AML-193 (cell line): ENCODE measurements around the gene UBTD1.

Experiments used
- DNase-seq, 2 experiments: peaks; one replicate each; lab custom pipeline; 2025; lab: John Stamatoyannopoulos, UW

UBTD1 gene

DNA sequence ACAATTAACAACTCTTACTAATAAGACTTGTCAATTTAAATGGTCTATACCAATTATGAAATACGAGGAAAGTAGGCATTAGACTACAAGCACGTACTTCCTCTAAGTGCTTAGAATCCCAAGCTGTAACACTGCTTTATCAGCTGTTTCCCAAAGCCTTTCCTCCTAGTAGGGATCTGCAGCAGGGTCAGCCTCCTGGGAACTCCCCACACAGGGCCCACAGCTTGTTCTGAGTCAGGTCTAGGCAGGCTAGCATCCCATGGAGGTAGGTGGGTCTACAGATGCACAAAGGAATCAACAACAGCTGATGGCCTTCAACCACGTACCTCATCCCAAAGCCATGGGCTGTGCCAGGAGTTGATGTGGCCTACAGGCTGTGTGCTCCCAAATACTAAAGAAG is 15.2 kb upstream of the UBTD1 start:
- DNase-seq, result no peak

DNA sequence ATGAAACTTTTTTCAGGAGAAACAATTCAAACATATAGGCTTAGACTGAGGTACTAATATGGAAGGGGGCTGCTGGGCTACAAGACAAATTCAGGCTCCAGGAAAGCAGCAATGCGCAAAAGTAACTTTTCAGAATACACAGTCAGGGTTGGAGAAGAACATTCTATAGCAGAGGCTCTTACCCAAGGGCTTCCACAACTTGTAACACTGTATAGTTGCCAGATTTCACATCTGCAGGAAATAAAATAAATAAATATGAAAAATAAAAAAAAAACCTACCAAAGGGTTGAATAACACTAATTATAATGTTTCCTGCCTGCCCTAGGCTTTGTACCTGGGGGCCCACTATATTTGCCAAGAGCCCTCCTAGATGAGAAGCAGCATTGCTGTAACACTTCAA is 14.8 kb upstream of the UBTD1 start:
- DNase-seq, result no peak

DNA sequence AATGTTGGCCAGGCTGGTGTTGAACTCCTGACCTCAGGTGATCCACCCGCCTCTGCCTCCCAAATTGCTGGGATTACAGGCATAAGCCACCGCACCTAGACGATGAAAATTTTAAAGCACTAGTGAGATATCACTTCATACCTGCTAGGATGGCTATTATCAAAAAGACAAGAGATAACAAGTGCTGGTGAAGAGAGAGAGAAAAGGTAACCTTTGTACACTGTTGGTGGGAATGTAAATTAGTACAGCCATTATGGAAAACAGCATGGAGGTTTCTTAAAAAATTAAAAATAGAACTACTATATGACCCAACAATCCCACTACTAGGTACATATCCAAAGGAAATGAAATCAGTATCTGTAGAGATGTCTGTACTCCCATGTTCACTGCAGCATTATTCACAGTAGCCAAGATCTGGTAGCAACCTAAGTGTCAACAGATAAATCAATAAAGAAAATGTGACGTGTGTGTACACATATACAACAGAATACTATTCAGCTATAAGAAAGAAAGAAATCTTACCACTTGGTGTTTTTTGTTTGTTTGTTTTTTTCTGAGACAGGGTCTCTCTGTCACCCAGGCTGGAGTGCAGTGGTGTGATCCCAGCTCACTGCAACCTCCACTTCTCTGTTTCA is 13.0 kb upstream of the UBTD1 start:
- DNase-seq, result no peak

DNA sequence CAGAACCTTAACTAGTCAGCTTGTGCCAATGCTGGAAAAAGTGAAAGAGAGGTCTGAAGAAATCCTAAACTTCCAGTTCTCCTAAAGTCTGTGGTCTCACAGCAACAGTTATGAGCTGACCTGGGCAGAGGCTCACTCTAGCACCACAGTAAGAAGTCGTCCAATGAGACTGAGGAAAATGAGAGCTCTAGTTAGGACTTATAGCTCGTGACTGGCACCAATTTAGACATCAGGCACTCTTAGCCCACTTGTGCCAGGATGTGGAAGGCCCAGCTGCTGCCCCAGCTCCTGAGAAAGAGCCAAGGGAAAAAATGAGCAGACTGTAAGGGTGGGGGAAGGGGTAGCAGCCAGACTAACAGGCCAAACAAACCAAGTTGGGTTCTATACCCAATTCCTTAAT is 8.1 kb upstream of the UBTD1 start:
- no peak for DNase-seq

DNA sequence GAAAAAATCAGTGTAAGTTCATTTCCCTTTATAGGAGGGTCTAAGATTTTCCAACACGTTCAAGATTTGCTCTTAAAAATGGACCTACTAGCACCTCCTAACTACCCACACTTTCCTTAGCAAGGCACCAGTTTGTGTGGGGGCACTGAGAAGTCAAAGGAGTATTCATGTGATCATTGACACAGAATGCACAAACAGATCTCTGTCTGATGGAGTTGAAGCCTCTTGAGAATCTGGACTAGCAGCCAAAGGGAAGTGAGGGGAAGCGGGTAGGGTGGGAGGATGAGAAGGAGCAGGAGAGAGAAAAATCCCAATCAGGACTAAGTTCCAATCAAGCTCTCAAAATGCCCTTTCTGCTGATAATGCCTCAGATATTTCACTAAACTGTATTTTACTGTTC is 4.6 kb upstream of the UBTD1 start:
- DNase-seq, result no peak

DNA sequence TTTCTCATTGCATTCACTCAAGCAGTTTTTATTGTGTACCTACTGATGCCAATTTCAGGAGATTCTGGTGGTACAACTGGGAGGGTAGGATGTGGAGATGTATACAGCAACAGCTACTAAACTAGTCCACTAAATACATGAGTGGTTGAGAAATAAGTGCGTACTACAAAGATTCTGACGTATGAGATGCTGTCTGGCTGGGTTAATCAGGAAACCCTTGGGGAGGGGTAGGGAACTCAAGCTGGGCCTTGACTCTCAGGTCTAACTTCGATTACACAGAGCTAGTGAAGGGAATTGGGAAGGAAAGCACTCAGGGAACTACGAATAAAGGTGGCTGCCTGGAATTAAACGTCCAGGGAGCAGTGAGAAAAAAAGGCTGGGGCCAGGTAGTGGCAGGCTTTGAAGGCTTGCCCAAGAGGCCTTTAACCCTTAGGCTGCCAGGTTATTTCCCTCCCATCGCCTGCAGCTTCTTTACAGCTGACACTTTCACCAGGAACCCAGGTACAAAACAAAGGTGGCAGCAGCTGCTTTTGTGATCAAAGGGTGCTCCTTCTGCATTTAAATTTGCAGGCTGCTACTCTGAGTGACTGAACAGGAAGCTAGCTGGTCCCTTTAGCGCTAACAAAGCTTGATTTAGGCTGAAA is 3.7 kb upstream of the UBTD1 start:
- DNase-seq, result no peak

DNA sequence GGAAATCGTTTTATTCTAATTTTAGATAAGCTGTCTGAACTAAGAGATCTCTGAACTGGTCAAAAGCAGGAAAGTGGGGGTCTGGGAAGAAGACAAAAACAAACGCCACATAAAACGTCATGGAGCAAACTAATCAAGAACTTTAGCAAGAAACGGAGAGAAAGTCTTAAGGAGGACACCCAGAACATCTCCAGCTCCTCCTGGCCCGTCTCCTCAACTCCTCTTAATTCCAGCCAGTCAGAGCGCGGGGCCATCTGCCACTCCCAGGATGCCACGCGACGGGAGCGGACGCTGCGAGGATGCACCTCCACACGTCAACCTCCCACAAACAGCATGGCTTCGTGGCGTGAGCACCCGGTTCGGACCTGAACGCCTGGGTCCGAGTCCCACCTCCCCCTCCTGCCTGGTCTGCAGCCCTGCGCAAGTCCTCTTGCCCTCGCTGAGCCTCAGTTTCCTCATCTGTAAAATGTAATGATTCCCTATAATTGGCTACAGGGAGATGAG is 1.1 kb upstream of the UBTD1 start:
- peak; percentile 63 to 72 for DNase-seq

DNA sequence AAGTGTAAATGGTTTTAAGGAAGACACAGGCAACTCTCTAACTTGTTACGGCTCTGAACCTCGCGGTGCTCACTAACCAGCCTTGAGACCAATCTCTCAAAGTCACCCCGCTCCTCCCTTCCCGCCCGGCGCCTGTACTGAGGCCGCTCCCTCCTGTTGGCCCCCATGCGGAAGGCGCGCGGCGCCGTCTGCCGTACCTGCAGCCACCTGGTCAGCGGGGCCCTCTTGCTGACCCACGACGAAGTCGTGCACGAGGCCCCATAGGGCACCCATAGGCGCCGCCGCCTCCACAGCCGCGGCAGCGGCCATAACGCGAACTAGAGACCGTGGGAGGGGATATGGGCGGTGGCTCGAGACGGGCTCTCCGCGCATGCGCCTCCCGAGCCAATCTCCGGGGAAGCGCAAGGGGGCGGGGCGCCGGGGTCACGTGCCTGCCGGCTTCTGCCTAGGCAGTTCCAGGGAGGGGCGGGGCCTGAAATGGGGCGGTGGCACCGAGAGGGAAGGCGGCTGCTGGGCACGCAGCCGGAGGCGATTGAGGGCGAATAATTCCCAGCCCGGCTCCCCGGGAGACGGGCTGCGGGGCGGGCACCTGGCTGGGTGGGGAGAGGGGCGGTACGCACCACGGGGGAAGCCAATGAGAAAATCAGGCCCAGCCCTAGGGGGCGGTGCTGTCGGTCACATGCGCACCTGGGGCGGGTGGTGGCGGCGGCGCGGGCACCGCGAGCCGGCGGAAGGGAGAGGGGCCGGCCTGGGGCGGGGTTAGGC is 466 bp upstream of the UBTD1 start, which contains the start of gene MMS19:
Gene MMS19 (minus strand): TSS at position 347 of the 765 bp plus-strand sequence. CDS start 38 bp downstream, at position 309.
- DNase-seq, result peak; percentile 91 to 98

DNA sequence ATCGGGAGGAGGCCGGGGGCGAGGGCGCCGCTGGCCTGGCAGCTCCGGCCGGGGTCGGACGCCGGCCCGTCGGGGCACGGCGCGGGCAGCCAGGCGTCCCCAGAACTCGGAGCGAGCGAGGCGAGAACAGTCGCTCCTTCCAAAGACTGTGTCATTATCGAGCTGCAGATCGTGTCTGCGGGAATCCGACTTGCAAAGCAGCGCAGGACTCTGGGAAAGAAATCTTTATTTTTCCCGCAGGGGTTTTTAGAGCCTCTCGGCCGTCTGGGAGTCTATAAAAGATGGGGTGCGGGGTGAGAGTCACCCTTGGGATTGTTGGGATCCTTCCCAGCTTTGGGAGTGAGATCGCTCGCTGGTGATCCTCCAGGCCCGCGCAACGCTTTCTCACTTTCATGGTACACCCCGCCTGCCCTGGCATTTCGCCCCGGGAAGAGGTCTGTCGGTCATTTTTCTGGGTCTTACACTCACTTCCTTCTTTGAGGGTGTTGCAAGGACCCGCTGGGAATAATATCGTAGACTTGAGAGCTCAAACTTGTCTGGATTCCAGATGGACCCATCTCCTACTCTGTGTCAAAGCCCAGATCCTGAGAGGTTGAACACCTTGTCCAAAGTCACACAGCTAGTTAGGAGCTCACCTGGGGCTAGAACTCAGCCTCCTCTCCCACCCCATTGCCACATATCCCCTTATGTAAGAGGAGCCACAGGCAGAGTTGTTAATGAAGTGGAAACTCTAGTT is 1.0 kb downstream of the UBTD1 start:
- DNase-seq, result peak; percentile 18 to 41

DNA sequence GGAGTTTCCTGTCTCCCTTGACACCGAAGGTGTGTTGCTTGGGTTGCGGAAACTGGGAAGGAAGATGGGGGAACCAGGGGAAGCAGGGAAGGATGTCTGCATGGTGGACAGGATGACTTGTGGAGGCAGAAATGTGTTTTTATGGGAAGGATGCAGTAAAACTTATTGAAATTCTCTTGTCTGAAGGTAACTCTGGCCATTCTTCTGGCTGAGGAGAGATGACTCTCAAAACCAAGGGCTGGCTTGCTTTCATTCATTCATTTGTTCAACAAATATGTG is 1.5 kb downstream of the UBTD1 start:
- no peak for DNase-seq

DNA sequence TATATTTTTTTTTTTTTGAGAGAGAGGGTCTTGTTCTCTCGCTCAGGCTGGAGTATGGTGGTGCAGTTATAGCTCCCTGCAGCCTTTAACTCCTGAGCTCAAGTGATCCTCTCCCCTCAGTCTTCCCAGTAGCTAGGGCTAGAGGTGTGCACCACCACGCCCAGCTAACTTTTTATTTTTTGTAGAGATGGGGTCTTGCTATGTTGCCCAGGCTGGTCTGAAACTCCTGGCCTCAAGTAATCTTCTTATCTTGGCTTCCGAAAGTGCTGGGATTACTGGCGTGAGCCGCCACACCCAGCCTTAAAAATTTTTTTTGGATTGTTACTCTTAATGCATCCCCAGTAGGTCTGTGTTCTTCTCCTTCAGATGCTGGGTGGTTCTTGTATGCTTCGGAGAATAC is 4.2 kb downstream of the UBTD1 start:
- DNase-seq, result no peak

DNA sequence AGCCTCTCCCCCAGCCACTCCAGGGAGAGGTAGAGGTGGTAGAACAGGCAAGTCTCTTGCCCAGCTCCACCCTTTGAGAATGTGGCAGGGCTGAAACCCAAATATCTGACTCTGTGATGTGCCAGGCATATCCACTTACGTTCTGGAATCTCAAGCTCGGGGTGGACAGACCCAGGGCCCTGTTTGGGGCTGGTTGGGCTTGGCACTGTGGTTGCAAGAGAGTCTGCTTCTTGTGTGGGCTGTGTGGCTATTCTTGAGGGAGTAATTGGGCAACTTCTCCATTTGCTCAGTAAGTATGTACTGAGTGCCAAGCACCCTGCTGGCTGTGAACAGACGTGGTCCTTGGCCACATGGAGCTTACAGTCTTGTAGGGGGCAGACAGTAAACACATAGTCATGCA is 4.7 kb downstream of the UBTD1 start:
- peak in 1 of 2 experiments; percentile 15 for DNase-seq

DNA sequence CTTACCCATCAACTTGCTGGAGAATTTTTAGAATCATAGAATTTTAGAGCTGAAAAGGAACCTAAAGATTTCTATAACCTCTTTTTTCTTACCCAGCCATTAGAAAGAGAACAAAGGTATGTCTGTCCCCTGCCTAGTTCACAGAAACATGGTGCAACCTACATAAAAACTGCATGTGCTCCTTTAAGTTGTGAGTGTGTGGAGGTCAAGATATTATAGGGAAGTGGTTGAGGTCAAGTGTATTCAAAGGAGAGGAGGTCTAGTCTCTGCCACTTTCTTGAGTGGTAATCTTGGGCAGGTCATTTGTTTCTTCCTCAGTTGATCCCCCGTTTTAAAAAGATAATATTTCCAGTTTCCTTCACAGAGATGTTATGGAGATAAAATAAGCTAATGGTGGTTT is 6.4 kb downstream of the UBTD1 start:
- peak in 1 of 2 experiments; percentile 34 for DNase-seq

DNA sequence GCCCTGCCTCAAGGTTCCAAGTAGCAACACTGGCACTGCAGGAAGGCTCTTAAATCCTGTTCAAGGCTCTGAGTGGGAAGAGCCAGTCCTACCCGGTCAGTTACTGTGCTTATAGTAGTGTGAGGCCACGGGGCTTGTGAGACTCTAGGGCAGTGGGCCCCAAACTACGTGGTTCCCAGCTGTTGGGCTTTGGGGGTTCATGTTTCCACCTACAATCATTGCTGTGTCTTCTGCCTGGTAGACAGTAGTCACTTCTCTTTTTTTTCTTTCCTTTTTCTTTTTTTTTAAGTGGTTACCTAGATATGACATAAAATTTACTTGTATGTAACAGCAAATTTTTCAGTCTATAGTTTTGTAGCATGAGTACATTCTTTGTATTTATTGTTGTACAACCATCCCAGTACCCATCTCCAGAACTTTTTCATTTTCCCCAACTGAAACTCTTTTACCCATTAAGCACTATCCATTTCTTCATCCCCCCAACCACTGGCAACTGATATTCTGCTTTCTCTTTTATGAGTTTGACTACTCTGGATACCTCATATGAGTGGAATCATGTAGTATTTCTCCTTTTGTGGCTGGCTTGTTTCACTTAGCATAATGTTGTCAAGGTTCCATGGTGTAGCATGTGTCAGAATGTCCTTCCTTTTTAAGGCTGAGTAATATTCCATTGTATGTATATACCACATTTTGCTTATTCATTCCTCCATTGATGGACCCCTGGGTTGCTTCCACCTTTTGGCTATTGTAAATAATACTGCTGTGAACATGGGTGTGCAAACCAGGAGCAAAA is 7.7 kb downstream of the UBTD1 start:
- DNase-seq, result no peak

DNA sequence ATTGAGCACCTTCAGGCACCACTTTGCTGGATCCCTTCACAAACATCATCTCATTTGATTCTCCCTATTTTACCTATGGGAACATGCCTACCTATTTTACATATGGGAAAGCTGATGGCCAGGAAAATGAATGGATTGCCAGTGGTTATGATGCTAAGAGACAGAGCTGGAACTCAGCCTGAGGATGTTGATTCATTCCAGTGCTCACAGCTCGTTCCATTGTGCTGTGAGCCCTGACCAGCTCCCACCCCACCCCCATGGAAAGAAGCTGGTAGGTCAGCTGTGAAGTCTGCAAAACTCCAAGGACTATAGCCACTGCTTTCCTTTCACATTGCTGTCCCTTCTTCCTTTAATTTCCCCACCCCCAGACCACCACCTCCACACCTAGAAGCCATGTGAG is 9.6 kb downstream of the UBTD1 start:
- no peak for DNase-seq

DNA sequence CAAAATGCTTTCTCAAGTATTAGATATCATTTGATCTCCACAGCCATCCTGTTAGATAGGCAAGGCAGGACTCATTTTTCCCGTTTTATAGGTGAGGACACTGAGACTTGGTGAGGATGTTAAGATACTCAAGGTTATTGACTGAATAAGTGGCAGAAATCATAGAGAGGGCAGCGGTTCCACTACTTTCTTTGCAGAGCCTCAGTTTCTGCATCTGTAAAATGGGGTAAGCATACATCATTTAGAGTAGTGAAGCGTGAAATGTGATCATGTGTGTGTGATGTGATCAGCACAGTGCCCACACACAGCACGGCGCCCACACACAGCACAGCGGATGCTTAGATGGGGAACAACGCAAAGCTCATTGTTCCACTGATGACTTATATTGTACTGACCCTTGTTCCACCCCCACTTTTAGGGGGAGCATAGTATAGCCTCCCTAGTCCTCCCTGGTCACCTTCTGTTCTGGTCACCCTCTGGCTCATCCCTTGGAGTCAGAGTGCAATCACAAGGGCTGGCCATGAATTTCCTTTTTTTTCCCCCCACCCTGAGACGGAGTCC is 10.5 kb downstream of the UBTD1 start:
- DNase-seq, result no peak

DNA sequence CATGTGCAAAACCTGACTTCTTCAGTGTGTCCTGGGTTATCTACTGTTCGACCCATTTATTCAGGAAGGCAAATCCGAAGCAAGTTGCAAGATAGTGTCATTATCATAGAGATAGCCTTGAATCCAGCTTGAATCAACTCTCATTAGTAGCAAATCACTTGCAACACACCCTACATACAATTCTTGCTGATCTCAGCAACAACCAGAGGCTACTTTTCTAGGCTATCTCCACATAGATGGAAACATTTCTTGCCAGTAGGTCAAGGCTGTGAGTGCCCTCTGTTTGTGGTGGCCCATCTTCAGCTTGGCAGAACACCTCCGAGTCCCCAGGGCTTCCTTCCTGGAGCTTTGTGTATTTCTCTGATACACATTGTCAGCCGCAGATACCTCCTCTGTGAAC is 12.0 kb downstream of the UBTD1 start:
- DNase-seq, result no peak

DNA sequence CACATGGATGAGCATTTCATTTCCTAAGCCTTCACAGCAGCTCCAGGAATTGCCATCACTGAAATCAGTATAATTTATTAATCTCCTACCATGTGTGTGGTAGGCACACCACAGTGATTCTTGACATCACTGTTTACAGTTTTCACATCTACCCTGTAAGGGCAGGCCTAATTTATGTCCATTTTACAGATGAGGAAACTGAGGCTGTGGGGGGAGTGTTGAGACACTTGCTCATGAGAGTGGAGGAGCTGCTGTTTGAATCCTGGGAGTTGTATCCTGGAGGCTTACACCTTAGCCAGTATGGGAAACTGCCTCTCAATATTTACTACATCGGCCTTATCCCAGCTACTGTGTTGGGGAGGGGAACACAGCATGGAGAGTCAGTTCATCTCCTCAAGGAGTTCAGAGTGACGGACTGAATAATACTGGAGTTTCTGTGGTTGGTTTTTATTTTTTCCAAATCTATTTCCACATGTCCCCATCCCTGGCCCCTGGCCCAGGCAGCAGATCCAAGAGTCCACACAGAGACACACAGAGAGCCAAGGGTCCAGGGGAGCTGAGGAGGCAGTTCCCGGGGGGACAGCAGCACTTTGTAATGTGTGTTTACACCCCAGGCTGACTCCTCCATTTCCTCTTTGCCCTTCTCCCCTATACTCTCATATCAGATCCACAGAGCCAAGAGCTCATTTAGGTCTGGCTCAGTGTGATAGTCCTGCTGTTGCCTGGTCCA is 13.2 kb downstream of the UBTD1 start:
- DNase-seq, result no peak

DNA sequence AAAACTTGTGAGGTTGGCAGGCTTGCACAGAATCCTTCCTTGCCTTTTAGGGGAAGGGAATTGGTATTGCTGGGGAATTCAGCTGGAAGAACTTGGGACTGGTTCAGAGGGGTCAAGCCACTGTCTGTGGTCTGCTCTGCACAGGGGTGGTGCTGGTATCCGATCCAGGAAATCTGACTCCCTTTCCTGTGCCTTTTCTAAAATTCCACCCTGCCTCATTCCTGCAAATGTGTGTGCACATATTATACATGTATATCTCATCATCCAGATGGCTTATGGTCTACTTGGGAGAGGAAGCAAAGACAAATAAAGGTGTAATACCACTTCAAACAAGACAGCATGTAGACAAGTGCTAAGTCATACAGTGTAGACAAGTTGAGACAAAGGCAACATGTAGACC is 14.3 kb downstream of the UBTD1 start:
- no peak for DNase-seq

DNA sequence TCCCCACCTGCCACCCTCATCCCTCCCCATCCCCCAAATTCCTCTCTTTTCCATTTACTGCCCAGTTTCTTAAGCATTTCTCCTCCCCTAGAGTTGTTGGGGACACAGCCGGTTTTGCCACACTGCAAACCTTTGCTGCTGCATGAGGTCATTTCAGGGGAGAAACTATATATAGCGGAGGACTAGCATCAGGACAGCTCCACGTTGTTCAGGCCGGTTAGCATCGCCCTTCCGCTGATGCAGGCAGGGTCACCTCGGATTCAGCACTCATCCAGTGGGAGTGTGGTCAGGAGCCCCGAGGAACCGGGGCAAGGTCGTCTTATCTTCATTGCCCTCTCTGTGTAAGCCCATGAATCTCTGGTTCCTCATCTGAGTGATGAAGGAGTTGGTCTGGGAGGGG is 15.6 kb downstream of the UBTD1 start:
- no peak for DNase-seq
